ENCODE data around the gene LRRC75A.
"Not testable (repeated sequence)": the region's sequence is repeated elsewhere in the genome, so short reads cannot be mapped to it uniquely, and the experiment has no call there.

The LRRC75A gene

GRCh38 chr17:16448490-16448889 is 43.5 kb downstream of the LRRC75A start:
- DNase-seq, result no peak

DNA sequence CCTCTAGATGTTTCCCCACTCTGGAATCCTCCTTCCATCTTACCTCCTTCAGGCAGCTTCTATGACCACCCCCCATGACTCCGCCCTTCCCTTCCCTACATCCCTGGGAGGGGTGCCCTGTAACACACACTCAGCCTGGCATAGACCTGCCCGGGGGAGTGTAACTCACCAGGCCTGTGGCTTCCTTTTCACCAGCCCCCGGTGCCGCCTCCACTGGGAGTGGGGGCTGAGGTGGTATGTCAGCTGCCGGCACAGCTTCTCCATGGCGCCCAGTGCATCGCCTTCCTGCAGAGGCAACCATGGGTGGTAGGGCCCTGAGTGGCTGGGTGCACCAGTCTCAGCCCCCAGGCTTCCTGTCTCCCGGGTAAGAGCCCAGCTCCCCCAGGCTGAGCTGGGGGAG is 44.3 kb downstream of the LRRC75A start:
- DNase-seq, result no peak

- no peak for DNase-seq
These were observed 45.5 kb downstream of the LRRC75A start for GRCh38 chr17:16446338-16446983.

DNA sequence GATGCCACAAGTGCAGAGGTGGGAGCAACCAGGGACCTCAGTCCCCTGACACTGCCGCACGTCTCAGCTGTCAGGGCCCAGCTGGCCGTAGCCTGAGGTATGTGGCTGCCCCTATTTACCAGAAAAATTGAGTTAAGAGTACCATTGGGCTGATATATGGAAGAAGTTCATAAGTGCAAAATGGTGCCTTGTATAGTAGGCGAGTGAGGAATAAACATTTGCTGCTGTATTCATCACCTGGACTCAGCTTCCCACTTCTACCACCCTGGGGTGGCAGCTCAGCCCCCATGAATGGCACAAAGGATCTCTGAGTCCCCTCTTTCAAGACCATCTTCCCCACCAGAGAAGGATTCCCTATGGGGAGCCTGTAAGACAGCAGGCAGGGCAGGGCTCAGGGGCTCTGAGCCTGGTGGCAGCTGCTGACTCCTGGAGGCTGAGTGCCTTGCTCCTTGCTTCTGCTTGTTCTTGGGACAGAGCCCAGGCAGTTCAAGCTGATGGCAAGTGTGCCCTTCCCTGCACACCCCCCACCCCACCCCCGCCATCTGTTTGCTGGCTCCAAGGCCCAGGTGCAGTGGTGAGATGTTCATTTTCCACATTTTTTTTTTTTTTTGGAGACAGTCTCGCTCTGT is 47.6 kb downstream of the LRRC75A start:
- DNase-seq, result no peak

- DNase-seq, result no peak
These were observed 48.3 kb downstream of the LRRC75A start for GRCh38 chr17:16443511-16444257.

DNA sequence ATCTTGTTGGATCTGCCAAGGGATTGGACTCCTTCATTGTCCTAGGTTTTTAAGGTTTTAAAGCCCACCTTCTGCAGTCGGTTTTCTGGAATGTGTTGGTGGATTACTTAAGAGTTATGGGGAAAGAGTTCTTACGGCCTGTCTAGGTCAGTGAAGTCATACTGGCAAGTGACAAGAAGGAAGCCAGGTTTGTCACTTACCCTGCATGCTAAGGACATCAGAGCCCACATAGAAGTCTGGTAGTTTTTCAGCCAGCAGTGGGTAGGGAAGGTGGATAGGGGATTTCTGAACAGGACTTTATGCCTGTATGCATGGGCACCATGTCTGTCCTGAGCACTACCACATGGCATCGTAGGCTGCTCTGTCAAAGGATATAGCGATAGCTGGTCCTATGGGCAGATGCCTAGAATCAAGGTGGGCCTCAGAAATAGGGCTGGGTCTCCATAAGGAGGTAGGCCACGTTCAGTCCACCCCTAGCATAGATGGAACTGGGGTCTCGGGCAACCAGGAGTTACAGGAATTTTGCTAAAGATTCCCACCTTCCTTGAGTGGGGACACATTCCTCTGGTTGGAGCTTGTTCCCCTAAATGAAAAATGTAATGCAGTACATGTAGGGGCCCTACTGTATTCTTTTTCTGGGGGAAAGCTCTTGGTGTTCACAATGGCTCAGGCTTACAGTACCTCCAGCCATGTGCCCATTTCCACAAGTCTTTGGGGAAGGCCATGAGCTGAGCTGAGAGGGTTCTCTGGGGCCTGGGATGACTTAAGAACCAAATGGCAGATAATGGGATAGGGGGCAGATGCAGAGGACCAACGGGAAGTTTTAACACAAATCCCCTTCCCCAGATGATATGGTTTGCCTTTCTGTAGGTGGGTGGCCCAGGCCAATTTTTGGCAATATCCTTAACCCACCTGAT is 49.1 kb downstream of the LRRC75A start:
- no peak for DNase-seq

DNA sequence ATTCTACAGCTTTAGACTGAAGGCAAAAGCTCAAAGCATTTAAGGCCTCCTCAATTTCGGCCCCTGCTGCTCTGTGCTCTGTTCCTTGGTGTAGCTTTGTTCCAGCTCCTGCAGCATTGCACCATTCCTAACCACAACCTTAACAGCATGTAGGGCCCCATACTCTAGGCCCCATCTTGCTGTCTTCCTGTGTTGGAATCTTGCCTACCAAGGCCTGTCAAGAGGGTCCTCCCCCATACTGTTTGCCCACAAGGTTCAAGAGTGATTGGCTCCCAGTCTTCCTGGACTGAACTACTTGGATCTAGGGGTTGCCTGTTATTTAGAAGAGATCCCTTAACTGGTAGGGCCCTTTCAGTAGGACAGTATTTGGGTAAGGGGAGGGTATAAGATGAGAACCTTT is 49.9 kb downstream of the LRRC75A start:
- no peak for DNase-seq

- no peak for DNase-seq
These were observed 50.9 kb downstream of the LRRC75A start for GRCh38 chr17:16440901-16441629.

- not testable (repeated sequence) for DNase-seq
These were observed 51.6 kb downstream of the LRRC75A start for GRCh38 chr17:16440354-16440753.

DNA sequence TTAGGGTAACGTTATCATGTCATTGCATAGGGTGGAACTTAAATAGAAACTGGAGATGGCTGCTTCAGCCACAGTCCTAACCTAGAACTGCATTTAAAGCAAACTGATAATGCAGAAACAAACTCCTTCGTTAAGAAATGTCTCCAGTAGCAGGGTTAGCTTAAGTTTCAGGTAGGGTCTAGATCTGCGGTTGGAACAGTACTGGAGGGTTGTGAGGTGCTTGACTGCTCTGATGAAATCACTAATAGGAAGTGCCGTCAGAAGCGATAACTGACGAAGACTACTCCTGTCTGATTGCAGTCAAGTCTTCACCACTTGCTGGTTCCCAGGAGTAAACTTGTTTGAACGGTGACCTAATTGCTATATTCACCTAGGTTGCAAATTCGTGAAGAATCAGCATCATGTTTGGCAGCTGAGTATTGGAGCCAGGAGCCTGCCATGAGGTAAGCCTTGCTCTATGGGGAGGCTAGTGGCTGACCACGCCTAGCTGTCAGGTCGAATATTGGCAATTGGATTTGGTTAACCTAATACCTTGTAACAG is 52.1 kb downstream of the LRRC75A start:
- DNase-seq, result no peak

DNA sequence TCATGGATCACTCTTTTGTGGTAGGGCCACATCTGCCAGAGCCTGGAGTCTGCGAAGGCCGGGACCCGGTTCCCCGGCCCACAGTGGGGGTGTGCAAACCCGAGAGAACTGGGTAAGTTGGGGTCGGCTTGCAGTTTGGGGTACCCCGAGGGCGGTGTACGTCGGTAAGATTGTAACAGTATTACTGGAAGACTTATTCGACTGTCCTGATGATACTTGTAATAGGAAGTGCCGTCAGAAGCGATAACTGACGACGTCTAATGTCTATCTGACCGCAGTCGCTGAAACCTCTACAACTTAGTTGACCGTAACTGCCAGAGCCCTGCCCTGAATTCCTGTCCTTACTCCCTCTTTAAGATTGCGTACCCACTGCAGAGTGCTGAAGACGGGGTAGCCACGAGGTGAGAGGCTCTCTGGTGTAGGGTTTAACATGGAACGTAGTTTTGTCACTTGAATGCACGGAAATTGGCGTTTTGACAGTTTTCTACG is 52.6 kb downstream of the LRRC75A start:
- DNase-seq, result no peak

- peak; percentile 97 for DNase-seq
These were observed 53.3 kb downstream of the LRRC75A start for GRCh38 chr17:16438557-16439302.

GRCh38 chr17:16438173-16438556 is 53.8 kb downstream of the LRRC75A start:
- DNase-seq, result no peak

DNA sequence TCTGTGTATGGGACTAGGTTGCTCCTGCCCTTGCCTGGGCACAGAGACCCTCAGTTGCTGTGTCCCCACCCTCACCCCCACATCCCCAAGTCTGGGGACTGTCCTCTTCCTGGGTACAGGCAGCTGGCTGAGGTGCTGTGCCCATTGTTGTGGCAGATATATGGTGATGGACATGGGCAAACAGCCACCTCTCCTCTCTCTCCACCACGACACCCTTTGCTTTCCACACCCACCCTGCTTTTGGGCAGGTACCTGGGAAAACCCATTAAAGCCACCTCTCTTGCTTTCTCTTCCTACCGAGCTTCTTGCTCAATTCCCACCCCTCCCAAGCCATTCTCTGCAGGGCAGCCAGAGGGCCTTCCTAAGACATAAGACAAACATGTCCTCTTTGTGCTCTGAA is 54.9 kb downstream of the LRRC75A start:
- DNase-seq, result no peak

DNA sequence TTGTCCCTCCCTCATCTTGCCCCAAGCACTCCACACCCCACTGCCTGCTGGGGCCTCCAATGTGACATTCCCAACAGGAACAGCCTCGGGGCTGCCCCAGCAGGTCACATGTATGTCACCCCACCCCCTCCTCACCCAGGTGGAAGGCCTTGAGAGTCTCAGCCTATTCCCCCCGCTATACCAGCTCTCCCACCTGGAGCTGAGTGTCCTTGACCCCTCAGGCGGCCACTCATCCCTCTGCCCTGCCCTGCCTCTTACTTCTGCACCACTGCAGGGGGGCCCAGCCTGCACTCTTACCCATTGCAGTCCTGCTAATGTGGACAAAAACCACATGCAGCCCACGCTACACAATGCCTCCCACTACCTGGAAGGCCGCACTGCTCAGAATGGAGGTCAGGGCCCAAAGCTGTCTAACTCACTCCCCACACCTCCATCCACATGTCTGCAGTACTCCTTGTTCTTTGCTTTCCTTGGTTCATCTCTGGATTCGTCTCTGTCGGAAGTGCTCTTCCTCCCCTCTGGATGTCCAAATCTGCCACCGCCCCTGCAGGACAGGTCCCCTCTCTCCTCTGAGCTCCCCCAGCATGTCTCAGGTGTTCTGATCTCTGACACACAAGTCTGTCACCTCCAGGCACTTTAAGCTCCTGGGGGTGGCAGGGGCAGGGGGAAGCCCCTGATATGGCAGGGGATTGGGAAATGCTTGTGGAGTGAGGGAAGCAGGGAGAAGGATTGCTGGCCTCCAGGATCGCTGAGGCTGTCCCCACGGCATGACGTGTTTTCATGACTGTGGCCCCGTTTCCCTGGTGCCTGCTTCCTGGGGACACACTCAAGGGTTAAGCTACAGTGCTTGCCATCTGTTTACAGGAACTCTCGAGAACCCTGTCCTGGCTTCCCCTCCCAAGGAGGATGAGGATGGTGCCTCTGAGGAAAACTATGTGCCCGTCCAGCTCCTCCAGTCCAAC is 55.8 kb downstream of the LRRC75A start:
- no peak for DNase-seq

DNA sequence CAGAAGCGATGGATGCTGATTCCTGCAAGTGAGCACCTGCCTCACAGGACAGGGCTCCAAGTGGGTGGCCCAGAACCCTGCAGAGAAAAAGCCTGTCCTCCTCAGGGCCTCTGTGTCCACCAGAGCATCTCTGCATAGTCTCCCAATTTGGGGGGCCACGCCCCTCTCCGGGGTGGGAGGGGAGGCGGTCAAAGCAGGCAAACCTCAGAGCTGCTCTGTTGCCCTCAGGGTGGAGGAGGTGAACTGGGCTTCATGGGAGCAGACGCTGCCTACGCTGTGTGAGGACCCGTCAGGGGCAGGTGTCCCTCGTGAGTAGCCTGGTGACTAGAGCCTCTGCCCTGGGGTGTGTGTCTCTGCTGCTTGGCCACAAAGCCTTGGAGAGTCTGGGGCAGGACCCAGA is 57.3 kb downstream of the LRRC75A start:
- no peak for DNase-seq

GRCh38 chr17:16433514-16433913 is 58.5 kb downstream of the LRRC75A start:
- no peak for DNase-seq

GRCh38 chr17:16432017-16432416 is 60.0 kb downstream of the LRRC75A start:
- no peak for DNase-seq

GRCh38 chr17:16430650-16431049 is 61.3 kb downstream of the LRRC75A start:
- DNase-seq, result no peak

DNA sequence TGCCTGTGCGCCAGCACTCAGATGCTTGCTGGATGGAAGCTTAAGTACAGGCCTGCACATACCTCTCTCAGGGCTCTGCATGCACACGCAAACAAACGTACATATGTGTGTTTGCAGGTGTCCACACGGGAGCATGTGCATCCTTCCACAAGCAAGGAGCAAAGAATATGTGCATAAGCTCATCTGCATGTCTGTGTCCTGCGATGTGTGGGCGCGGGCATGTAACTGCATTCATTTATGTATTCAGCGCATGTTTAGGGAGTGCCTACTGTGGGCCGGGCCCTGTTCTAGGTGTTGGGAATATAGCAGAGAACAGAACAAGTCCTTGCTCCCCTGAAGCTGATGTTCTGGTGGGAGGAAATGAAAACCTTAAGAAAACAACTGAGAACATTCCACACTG is 62.9 kb downstream of the LRRC75A start:
- no peak for DNase-seq

Measured in right forelimb (tissue), 1 donor.